Activated CD4-positive, alpha-beta memory T cell treated with anti-CD3 and anti-CD28 coated beads, Interleukin-2, amount 10 ng/mL, durations not matched to agents 7 days and 5 days (primary cell): ENCODE measurements around the gene BLACAT1. TPM values are rescaled to one million over a fixed set of nuclear protein-coding genes. Genes with fewer than 3 reads are reported as not detected.
A peak's percentile ranks its signal among the peaks of the same experiment; 100 is the strongest.

Experiments used
- CTCF ChIA-PET: fragments of 350-600 bp; sonication (Branson Sonifier 250); formaldehyde crosslinking; loops from one replicate; lab custom pipeline; 2021; ENCODE audit warnings: antibody characterized with exemption, inconsistent platforms; lab: Charles Lee
- POLR2A ChIA-PET: fragments of 350-600 bp; sonication (Branson Sonifier 250); formaldehyde crosslinking; loops from one replicate; lab custom pipeline; 2021; ENCODE audit warnings: antibody characterized with exemption; lab: Charles Lee
- DNase-seq: peaks from one replicate; pipeline ENCODE4 v3.0.0-alpha.2; 2020
- H3K27ac Mint-ChIP-seq: one replicate; pipeline ENCODE4 v1.8.0; 2021; ENCODE audit warnings: mild to moderate bottlenecking, mixed read lengths
- H3K27me3 Mint-ChIP-seq: one replicate; pipeline ENCODE4 v1.8.0; 2021; ENCODE audit warnings: mixed read lengths
- H3K36me3 Mint-ChIP-seq: one replicate; pipeline ENCODE4 v1.8.0; 2021; ENCODE audit warnings: low read depth, mixed read lengths
- H3K4me1 Mint-ChIP-seq: one replicate; pipeline ENCODE4 v1.8.0; 2021; ENCODE audit warnings: mixed read lengths
- H3K4me3 Mint-ChIP-seq: one replicate; pipeline ENCODE4 v1.8.0; 2021; ENCODE audit warnings: mild to moderate bottlenecking, mixed read lengths
- H3K9me3 Mint-ChIP-seq: one replicate; pipeline ENCODE4 v1.8.0; 2021; ENCODE audit warnings: mixed read lengths
- total RNA-seq, 2 experiments: library from RNA; stranded (reverse); gene quantifications; one replicate each; pipeline ENCODE4 v1.2.3, GENCODE V29; 2021

The BLACAT1 gene
- total RNA-seq, 2 experiments from 2014 or later = 0.55 to 0.65 TPM

DNA sequence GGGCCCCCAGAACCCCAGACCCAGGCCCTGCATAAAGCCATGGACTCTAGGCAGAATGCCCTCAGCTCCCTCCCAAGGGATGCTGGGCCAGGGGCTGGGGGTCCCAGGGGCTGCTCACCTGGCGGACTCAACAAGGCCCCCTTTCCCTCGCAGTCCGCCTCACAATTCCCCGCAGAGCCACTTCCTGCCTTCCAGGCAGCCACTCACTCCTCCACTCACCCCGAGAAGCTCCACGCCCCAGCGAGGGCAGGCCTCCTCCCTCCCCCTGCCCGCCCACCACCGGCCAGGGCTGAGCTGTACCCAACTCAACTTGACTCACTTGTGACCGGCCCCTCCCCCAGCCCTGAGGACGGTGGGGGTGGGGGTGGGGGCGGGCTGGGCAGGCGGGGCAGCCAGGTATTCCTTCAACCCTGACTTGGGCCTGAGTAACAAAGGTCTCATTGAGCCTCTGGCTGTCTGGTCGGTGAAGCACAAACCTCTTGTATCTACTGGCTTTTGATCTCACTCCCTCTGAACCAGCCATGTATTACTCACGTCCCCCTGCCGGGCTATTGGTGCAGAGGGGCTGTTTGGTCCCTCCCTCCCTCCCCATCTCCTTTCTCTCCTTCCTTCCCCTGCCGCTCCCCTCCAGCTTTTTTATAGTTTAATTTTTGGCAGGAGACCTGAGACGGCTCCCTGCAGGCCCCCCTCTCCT, 5.9 kb downstream of the BLACAT1 start:
- peaks cover 10% of the 10 kb centered on the region for H3K4me1 Mint-ChIP-seq
- H3K27ac Mint-ChIP-seq = peak overlapping the region; percentile 68
- DNase-seq = peak; percentile 62
- H3K9me3 Mint-ChIP-seq = no peaks in the 10 kb centered on the region
- H3K36me3 Mint-ChIP-seq = no peaks in the 10 kb centered on the region
- peak overlapping the region; percentile 60 for H3K4me3 Mint-ChIP-seq
- POLR2A ChIA-PET = no interaction called here
- H3K27me3 Mint-ChIP-seq = peaks cover 29% of the 10 kb centered on the region
- CTCF ChIA-PET = interaction anchor here (0.6 to 2.2 kb wide), 4 partner anchors 9 to 208 kb away, joined by 4 to 9 read pairs (median 5); no protein-coding TSS in a partner anchor

DNA sequence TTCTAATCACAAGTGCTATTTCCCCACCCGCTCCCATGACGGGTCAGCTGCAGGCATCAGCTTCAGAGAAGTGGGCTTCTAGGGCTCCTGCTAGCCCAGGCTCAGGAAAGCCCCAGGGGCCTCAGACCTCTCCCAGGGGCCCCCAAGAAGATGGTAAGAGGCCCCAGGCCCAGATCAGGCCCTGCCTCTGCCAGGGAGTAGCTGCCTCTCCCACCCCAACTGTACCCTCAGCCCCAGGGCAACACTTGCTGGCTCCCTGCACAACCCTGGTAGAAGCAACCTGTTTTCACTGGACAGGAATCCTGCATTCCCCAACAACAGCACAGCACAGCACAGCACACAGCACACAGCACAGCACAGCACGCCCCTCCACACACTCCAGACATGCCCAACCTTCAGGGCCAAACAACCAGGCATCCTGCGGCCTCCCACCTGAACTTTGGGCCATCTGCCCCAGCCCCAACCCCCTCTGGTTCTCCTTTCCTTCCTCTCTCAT, 6.5 kb downstream of the BLACAT1 start:
- H3K36me3 Mint-ChIP-seq = no peaks in the 10 kb centered on the region

DNA sequence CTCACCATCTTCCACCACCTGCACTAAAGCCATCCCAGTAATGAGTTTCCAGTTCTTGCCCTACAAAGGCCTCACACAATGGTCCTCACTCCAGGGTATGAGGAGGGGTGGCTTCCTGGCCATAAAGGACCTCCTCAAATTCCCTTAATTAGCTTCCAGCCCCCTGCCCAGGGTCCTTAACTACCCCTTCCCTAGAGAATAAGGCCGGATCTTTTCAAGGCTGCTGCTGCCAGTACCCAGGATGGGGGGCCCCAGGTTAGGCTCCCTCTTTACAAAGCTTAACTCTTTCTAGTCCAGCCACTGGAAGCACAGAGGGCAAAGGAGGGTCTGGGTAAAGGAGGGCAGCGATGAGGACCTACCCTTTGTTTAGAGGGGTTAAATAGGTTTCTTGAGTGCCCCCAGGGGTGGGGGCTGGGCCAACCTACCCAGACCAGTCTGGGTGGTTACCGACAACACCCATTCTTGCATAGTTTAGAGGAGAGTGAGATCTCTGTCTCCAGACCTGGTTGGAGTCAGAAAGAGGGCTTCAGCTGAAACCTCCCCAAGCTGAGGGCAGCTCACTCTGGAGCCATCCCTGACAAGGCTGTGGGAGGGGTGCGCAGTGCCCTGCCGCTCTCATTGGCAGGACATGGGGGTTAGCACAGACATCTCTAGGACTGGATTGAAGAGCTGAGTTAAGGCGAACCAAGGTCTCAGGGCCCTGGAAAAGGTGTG, 7.1 kb downstream of the BLACAT1 start:
- H3K27ac Mint-ChIP-seq = peak overlapping the region; percentile 44
- CTCF ChIA-PET = interaction anchor here (1.0 to 2.2 kb wide), 3 partner anchors 8 to 37 kb away, joined by 5 to 9 read pairs (median 5); no protein-coding TSS in a partner anchor

More for the DNA sequence above, 6.5 kb downstream of the BLACAT1 start:
- H3K27me3 Mint-ChIP-seq = peaks cover 24% of the 10 kb centered on the region
- H3K9me3 Mint-ChIP-seq = no peaks in the 10 kb centered on the region
- H3K4me3 Mint-ChIP-seq = peak overlapping the region; percentile 60
- H3K4me1 Mint-ChIP-seq = peaks cover 10% of the 10 kb centered on the region
- POLR2A ChIA-PET = no interaction called here
- H3K27ac Mint-ChIP-seq = peak overlapping the region; percentile 68
- no peak for DNase-seq
- CTCF ChIA-PET = interaction anchor here (1.0 to 2.2 kb wide), 3 partner anchors 8 to 36 kb away, joined by 5 to 9 read pairs (median 5); no protein-coding TSS in a partner anchor

DNA sequence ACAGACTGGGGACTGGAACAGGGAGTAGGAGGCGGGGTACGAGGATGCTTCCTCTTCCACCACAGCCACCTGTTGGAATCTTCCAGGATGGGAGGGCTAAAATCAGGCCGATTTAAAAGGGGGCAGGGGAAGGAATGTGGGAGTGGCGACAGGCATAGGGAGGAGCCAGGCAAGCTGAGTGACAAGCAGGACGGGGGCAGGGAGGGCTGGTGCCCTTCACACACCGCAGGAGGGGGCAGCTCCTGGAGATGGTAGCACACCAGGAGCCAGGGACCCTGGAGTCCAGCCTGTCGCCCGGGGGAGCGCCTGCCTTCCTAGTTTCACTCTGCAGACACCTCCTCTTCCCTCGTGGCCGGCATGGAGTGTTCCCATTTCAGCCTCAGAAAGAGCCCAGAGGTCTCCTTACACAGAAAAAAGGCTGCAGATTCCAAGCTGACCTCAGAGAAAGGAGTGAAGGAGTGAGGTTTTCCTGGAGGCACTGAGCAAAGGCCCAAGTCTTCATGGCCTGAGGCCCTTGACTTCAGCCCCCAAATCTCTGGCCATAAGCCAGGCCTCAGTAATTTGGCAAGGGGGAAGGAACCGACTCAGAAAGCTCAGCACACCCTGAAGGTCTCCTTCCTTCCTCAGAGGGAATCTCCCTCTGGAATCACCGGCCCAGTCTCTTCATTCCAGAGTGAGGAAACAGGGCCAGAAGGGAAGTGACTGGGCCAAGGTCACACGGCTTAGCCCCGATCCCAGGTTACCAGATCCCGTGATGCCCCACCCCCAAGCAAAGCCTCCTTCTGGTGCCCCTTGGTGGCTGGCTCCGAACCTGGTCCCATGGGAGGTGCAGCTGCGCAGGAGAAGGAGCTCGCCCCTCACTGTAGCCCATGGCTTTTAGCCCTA, 8.1 kb downstream of the BLACAT1 start:
- CTCF ChIA-PET = interaction anchor here (2.2 kb wide), 1 partner anchor 17 kb away, joined by 9 read pairs; no protein-coding TSS in a partner anchor

More for the DNA sequence above, 7.1 kb downstream of the BLACAT1 start:
- Mint-ChIP-seq H3K9me3 (no peaks in the 10 kb centered on the region), H3K27me3 (peaks cover 18% of the 10 kb centered on the region), H3K4me1 (peaks cover 10% of the 10 kb centered on the region), H3K4me3 (no peak overlapping the region), H3K36me3 (no peaks in the 10 kb centered on the region)
- POLR2A ChIA-PET = no interaction called here
- DNase-seq = no peak

DNA sequence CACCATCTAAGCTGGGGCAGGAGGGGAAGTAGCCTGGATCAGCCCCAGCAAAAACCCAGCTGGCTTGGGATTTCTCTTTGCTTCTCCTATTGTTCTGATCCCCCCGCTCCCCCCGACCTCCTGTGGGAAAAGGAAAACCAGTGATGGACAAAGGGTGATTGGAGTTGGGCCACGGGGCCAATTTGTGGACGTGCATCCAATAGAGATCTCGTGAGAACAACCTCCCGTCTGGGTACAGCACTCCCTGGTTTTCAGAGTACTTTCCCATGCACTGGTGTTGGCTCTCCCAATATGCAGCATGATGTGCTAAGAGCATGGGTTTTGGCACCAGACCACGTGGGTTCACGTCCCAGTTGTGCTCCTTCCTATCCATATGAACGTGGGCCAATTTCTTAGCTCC, 9.0 kb downstream of the BLACAT1 start:
- H3K27ac Mint-ChIP-seq = no peak overlapping the region
- ChIA-PET CTCF (no interaction called here), POLR2A (interaction anchor here (1.9 kb wide), 1 partner anchor 9 kb away, joined by 4 read pairs; the partner anchor contains the start of gene BLACAT1)

More for the DNA sequence above, 8.1 kb downstream of the BLACAT1 start:
- DNase-seq = no peak
- H3K27me3 Mint-ChIP-seq = peaks cover 10% of the 10 kb centered on the region
- H3K36me3 Mint-ChIP-seq = no peaks in the 10 kb centered on the region
- no peaks in the 10 kb centered on the region for H3K9me3 Mint-ChIP-seq
- no peak overlapping the region for H3K4me3 Mint-ChIP-seq
- H3K4me1 Mint-ChIP-seq = peaks cover 10% of the 10 kb centered on the region
- H3K27ac Mint-ChIP-seq = no peak overlapping the region
- POLR2A ChIA-PET = no interaction called here

DNA sequence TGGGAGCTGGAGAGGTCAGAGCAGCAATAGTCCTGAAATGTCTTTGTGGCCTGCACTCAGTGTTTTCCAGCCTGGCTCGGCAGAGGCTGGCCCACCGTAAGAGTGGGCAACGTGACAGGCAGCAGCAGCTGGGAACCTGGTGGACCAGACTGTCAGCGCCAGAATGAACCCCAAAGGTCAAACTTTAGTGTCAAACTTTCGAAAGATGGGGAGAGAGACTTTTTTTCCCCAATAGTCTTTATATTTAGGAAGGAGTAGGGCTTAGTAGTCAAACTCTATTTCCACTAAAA, 10.3 kb downstream of the BLACAT1 start:
- no peak for DNase-seq
- peaks cover 24% of the 10 kb centered on the region for H3K4me1 Mint-ChIP-seq
- ChIA-PET CTCF (no interaction called here), POLR2A (interaction anchor here (1.9 kb wide), 1 partner anchor 11 kb away, joined by 4 read pairs; the partner anchor contains the start of gene BLACAT1)
- H3K36me3 Mint-ChIP-seq = no peaks in the 10 kb centered on the region
- H3K4me3 Mint-ChIP-seq = no peak overlapping the region
- H3K9me3 Mint-ChIP-seq = no peaks in the 10 kb centered on the region
- no peak overlapping the region for H3K27ac Mint-ChIP-seq
- peaks cover 2% of the 10 kb centered on the region for H3K27me3 Mint-ChIP-seq

More for the DNA sequence above, 9.0 kb downstream of the BLACAT1 start:
- H3K27me3 Mint-ChIP-seq = peaks cover 7% of the 10 kb centered on the region
- no peaks in the 10 kb centered on the region for H3K9me3 Mint-ChIP-seq
- H3K36me3 Mint-ChIP-seq = no peaks in the 10 kb centered on the region
- peaks cover 12% of the 10 kb centered on the region for H3K4me1 Mint-ChIP-seq
- H3K4me3 Mint-ChIP-seq = no peak overlapping the region
- no peak for DNase-seq

DNA sequence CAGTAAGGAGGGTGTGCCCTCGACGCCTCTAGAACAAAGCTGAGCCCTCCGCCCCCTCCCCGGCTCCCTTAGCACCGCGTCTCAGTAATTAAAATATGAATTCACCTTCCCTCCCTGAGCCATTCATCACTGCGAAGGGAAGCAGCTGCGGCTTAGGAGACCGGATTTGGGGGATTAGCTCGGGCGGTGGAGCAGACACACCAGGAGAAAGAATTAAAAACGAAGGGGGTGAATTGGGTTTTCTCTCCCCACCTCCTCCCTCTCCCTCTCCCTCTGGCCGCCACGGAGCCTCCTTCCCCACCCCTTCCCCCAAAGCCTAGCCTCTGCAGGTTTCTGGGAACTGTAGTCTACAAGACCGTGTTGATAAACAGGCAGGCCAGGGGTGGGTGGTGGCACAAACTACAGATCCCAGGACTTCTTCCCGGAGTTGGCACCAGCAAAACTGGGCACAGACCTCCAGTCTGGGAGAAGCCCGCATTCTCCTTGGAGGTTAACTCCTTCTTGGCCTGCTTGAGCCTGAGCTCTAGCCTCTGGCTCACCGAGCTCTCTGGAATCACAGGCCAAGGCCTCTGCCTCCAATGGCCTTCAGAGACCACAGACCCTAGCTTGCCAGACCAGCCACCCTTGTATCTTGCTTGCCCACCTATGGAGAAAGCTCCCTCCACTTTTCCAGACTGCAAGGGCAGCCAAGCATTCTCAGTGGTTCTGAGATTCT, 10.8 kb downstream of the BLACAT1 start:
- CTCF ChIA-PET = interaction anchor here (1.0 kb wide), 1 partner anchor 15 kb away, joined by 3 read pairs; no protein-coding TSS in a partner anchor
- no peaks in the 10 kb centered on the region for H3K9me3 Mint-ChIP-seq
- H3K27ac Mint-ChIP-seq = no peak overlapping the region
- peaks cover 29% of the 10 kb centered on the region for H3K4me1 Mint-ChIP-seq
- no peak for DNase-seq
- H3K4me3 Mint-ChIP-seq = no peak overlapping the region
- POLR2A ChIA-PET = interaction anchor here (1.9 kb wide), 1 partner anchor 11 kb away, joined by 4 read pairs; the partner anchor contains the start of gene BLACAT1
- peaks cover 2% of the 10 kb centered on the region for H3K27me3 Mint-ChIP-seq
- no peaks in the 10 kb centered on the region for H3K36me3 Mint-ChIP-seq

DNA sequence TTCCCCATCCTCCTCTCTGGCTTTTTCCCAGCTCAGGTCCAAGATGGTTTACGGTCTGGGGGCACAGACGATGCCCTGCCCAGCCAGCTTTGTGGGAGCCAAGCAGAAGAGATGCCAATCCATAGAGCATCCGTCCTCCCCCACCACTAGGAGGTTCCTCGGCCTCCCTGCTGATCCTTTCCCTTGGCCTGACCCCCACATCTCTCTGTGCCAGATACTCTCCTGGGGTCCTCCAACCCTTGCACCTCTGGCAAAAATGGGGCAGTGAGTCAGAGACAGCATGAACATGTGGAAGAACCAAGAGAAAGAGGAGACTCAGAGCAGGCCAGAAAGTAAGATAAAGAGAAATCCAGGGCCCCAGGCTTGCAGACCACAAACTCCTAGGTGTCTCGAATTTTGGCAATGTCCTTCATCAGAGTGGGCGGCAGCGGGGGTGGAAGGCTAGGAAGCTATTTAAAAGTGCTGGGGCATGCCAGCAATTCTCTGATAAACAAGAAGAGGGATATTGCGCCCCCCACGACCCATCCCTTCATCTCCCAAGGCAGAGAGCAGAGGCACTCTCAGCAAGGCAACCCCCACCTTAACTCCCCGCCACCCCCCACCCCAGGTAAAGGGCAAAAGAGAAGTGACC, 11.4 kb downstream of the BLACAT1 start:
- CTCF ChIA-PET = interaction anchor here (1.0 kb wide), 1 partner anchor 14 kb away, joined by 3 read pairs; no protein-coding TSS in a partner anchor

DNA sequence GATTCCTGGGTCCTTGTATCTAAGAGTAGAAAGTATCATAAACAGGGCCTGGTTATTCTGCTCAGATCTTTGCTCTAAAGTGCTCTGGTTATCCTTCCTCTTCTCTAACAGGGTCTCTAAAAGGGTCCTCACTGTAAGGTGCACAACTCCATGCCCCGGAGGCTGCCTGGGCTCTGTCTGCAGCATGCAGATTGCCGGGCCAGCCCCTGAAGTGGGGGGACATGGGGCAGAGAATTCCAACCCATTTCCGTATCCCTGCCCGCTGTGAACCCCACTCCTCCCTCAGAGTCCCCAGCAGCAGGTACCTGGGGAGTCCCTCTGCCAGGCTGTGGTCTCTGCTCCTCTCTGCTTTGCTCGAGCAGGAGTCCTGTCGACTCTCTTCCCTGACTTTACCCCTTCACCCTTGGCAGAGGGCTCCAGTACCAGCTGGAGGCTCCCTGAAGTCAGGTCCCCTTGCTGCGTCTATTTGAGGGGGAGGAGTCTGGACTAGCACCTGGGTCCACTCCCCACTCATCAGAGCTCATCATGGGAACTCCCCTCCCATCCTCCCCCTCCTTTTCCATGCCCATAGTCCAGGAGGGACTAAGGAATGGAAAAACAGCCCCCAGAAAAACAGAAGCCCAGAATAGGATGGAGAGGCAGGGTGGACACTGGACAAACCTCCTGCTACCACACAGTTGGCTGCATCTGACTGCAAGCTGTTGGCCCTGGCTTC, 12.1 kb downstream of the BLACAT1 start:
- ChIA-PET POLR2A (no interaction called here), CTCF (interaction anchor here (1.1 to 1.3 kb wide), 2 partner anchors 13 to 108 kb away, joined by 3 read pairs; no protein-coding TSS in a partner anchor)
- Mint-ChIP-seq H3K4me3 (no peak overlapping the region), H3K27ac (no peak overlapping the region), H3K4me1 (peaks cover 28% of the 10 kb centered on the region), H3K27me3 (peaks cover 2% of the 10 kb centered on the region), H3K36me3 (no peaks in the 10 kb centered on the region), H3K9me3 (no peaks in the 10 kb centered on the region)
- no peak for DNase-seq

More for the DNA sequence above, 11.4 kb downstream of the BLACAT1 start:
- no peak overlapping the region for H3K27ac Mint-ChIP-seq
- POLR2A ChIA-PET = no interaction called here
- H3K27me3 Mint-ChIP-seq = peaks cover 2% of the 10 kb centered on the region
- no peaks in the 10 kb centered on the region for H3K36me3 Mint-ChIP-seq
- no peak overlapping the region for H3K4me3 Mint-ChIP-seq
- peaks cover 32% of the 10 kb centered on the region for H3K4me1 Mint-ChIP-seq
- no peaks in the 10 kb centered on the region for H3K9me3 Mint-ChIP-seq
- no peak for DNase-seq

DNA sequence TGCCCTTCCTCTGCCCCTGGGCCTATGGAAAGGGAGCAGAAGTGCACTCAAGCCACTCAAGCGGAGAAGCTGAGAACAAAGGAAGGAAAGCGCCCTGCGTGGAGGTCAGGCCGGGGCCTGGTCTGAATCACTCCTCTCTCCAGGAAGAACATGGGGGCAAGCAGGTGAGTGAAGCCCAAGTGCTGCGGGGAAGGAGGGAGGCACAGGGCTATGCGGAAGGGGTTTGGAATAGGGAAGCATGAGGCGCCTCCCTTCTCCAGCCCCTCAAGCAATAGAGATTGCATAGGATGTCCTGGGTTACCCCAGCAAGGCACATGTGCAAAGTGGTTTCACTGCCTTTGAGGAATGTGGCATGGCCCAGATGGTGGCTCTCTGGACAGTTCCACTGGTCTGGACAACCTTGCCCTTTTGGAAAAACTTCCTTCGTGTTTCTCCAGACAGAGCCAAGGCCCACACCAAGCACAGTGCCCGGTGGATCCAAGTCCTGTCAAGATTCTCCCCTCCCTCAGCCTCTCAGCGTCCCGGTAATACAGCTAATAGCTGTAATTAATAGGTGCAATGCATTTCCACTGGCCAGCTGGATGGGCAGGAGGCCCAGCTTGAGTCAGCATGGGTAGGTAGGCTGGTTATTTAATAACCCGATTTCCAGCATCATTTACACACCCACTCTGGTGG, 13.7 kb downstream of the BLACAT1 start:
- H3K36me3 Mint-ChIP-seq = no peaks in the 10 kb centered on the region
- ChIA-PET CTCF (interaction anchor here (1.3 to 3.2 kb wide), 4 partner anchors 11 to 106 kb away, joined by 3 to 30 read pairs (median 10); no protein-coding TSS in a partner anchor), POLR2A (interaction anchor here (0.8 to 1.9 kb wide), 3 partner anchors 11 to 169 kb away, joined by 3 to 12 read pairs (median 3); no protein-coding TSS in a partner anchor)
- peaks cover 26% of the 10 kb centered on the region for H3K4me1 Mint-ChIP-seq
- H3K9me3 Mint-ChIP-seq = no peaks in the 10 kb centered on the region
- no peaks in the 10 kb centered on the region for H3K27me3 Mint-ChIP-seq
- DNase-seq = no peak
- H3K4me3 Mint-ChIP-seq = no peak overlapping the region
- H3K27ac Mint-ChIP-seq = peak overlapping the region; percentile 88
